Esophagus muscularis mucosa (tissue), 4 donors: ENCODE measurements around the gene HELZ2. TPM values are rescaled to one million over a fixed set of nuclear protein-coding genes. Genes with fewer than 3 reads are reported as not detected.

Experiments
- DNase-seq: peaks from one replicate; pipeline ENCODE4 v3.0.0-alpha.2; 2017; ENCODE audit errors: extremely low spot score
- H3K27ac ChIP-seq, 4 donors: fragments of 200-600 bp; sonication (generic); replicated peaks in 1 of 4; 1 replicate in 3 of 4; 2 replicates in 1 of 4; pipeline ENCODE4 v1.5.1; 2016 to 2019; ENCODE audit warnings: mild to moderate bottlenecking in 1 of 4
- H3K27me3 ChIP-seq, 4 donors: fragments of 200-600 bp; sonication (generic); one replicate each; pipeline versions ENCODE4 v1.5.1 to v1.6.0; 2016 to 2019
- H3K36me3 ChIP-seq, 4 donors: fragments of 200-600 bp; sonication (generic); one replicate each; pipeline ENCODE4 v1.5.1; 2016 to 2019
- H3K4me1 ChIP-seq, 4 donors: fragments of 200-600 bp; sonication (generic); one replicate each; pipeline ENCODE4 v1.5.1; 2016 to 2019
- H3K4me3 ChIP-seq, 4 donors: fragments of 200-600 bp; sonication (generic); 1 replicate in 2 of 4; 2 replicates in 2 of 4; pipeline ENCODE4 v1.5.1; 2016 to 2019; ENCODE audit warnings: mild to moderate bottlenecking in 4 of 4, moderate library complexity in 1 of 4
- H3K9me3 ChIP-seq, 4 donors: fragments of 200-600 bp; sonication (generic); 1 replicate in 3 of 4; 2 replicates in 1 of 4; pipeline ENCODE4 v1.5.1; 2016 to 2019
- EP300 ChIP-seq: sonication (generic); formaldehyde crosslinking; IDR thresholded peaks from one replicate; pipeline ENCODE4 v1.6.1; 2017; ENCODE audit warnings: antibody characterized with exemption
- POLR2A ChIP-seq: fragments of 450-650 bp; IDR thresholded peaks from one replicate; pipeline ENCODE4 v1.6.1; 2017; ENCODE audit warnings: antibody characterized with exemption, moderate library complexity, mild to moderate bottlenecking, low read depth
- POLR2AphosphoS5 ChIP-seq, 2 donors: sonication (generic); formaldehyde crosslinking; IDR thresholded peaks; one replicate each; pipeline ENCODE4 v1.6.1; 2017; ENCODE audit warnings: antibody characterized with exemption in 2 of 2
- WGBS: methylation state at CpG from one replicate; pipeline ENCODE4 v1.1.5; 2018; 5-methylcytosine and 5-hydroxymethylcytosine counted together
- intact Hi-C: fragments of 100-400 bp; cut with DNase I; formaldehyde crosslinking; loops from one replicate; pipeline ENCODE4 v1.15.1; 2023
- total RNA-seq, 4 donors: library from RNA; depleted of rRNA; stranded (reverse); fragments of >200 nt; gene quantifications; one replicate each; pipeline versions ENCODE4 v1.1.0 to v1.2.1, GENCODE V29; 2016
- TF ChIP-seq, protein P1 (sequence below), 3 experiments: fragments of 200-600 bp in 2 of 3; fragments of 450-650 bp in 1 of 3; sonication (generic) in 2 of 3; IDR thresholded peaks; one replicate each; pipeline ENCODE4 v1.5.1; 2017 to 2019; ENCODE audit warnings: antibody characterized with exemption in 3 of 3, mild to moderate bottlenecking in 2 of 3, moderate library complexity in 1 of 3

Gene HELZ2, protein sequence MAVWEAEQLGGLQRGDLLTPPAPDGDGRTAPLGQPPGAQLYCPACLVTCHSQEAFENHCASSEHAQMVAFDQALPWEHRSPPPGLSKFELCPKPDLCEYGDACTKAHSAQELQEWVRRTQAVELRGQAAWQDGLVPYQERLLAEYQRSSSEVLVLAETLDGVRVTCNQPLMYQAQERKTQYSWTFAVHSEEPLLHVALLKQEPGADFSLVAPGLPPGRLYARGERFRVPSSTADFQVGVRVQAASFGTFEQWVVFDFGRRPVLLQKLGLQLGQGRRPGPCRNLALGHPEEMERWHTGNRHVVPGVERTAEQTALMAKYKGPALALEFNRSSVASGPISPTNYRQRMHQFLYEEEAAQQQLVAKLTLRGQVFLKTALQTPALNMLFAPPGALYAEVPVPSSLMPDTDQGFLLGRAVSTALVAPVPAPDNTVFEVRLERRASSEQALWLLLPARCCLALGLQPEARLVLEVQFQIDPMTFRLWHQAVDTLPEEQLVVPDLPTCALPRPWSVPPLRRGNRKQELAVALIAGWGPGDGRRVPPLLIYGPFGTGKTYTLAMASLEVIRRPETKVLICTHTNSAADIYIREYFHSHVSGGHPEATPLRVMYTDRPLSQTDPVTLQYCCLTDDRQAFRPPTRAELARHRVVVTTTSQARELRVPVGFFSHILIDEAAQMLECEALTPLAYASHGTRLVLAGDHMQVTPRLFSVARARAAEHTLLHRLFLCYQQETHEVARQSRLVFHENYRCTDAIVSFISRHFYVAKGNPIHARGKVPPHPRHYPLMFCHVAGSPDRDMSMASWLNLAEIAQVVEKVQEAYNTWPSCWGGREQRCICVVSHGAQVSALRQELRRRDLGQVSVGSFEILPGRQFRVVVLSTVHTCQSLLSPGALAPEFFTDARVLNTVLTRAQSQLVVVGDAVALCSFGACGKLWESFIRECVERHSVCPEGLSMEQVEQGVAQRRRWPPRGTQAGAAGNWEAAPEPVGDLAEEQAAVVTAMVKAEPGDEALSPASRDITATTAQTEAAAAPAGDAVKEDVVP (N-terminal part only)
- 10 to 100 TPM; 19.5 to 36.9 (median 30.3) TPM for total RNA-seq

DNA sequence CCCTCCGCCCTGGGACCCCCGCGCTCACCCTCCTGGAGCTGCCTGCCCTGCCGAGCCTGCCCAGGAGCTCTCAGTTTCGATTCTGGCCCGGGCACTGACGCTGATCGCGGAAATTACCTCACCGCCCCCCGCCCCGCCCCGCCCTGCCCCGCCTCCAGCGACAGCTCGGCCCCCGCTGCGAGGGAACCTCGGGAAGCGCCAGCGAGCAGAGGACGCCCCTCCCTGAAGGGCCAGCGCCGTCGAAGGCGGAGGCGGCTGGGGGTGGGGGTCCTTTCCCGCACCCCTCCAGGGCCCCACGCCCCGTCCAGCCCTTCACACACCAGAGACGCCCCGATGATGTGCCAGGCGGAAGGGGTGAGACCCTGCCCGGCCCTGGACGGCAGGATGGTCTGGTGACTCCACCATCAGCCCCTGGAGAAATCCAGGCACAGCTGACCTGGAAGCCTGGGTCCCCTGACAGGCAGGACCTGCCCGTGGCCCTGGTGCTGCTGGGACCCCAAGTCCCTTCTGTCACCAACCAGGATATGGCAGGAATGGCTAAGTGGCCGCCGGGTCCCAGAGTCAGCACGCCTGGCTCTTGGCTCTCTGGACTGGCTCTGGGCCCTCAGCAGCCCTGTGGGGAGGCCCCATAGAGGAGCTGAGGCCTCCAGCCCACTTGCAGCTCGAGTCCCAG is at the start of gene HELZ2:
TSS of gene HELZ2 (minus strand) at position 84 of the 673 bp plus-strand sequence. CDS start 1,854 bp downstream, outside the sequence.
- TF ChIP-seq, protein P1, sequence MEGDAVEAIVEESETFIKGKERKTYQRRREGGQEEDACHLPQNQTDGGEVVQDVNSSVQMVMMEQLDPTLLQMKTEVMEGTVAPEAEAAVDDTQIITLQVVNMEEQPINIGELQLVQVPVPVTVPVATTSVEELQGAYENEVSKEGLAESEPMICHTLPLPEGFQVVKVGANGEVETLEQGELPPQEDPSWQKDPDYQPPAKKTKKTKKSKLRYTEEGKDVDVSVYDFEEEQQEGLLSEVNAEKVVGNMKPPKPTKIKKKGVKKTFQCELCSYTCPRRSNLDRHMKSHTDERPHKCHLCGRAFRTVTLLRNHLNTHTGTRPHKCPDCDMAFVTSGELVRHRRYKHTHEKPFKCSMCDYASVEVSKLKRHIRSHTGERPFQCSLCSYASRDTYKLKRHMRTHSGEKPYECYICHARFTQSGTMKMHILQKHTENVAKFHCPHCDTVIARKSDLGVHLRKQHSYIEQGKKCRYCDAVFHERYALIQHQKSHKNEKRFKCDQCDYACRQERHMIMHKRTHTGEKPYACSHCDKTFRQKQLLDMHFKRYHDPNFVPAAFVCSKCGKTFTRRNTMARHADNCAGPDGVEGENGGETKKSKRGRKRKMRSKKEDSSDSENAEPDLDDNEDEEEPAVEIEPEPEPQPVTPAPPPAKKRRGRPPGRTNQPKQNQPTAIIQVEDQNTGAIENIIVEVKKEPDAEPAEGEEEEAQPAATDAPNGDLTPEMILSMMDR (IDR thresholded peaks at IDR 0.05) = no peak
- peak; percentile 80 to 83 for TF ChIP-seq POLR2AphosphoS5 (IDR thresholded peaks at IDR 0.05)
- Histone ChIP-seq H3K27me3 (peaks cover 0 to 6% (median 0%) of the 10 kb centered on the region in 4 donors), H3K36me3 (peaks cover 0 to 14% (median 12%) of the 10 kb centered on the region in 4 donors), H3K4me1 (peaks cover 21 to 36% (median 26%) of the 10 kb centered on the region in 4 donors), H3K27ac (peak within 1 kb of the TSS; percentile 76 to 89 (median 83)), H3K4me3 (peak within 1 kb of the TSS; percentile 81 to 93 (median 85)), H3K9me3 (no peaks in the 10 kb centered on the region)
- 40% methylated on average over 2 of the region's 40 CpGs for WGBS
- intact Hi-C loops = loop anchor here (5.0 kb wide), 1 partner anchor 53 kb away; the partner anchor contains the start of gene GMEB2
- peak; percentile 97 for DNase-seq

DNA sequence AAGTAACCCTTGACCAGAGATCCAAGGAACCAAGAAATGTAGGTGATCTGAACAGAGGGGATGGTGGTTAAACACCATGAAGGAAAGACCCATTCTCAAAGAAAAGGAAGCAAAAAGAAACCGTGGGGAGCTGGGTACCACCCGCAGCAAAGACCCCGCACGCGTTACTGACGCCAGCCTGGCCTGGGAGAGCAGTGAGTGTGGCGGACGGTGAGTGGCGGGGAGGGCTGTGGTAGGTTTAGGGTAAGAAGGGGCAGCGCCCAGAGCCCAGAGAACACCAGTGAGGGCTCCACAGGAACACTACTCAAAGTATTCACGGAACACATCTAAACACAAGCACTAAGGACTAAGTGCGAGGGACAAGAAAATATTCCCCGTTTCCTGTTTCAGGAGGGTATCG is 48.7 kb upstream of the HELZ2 start:
- intact Hi-C loops = no loop called here
- H3K4me3 ChIP-seq = no peak overlapping the region
- 94% methylated on average over 14 of the region's 14 CpGs for WGBS
- TF ChIP-seq POLR2A = no peak
- no peak for TF ChIP-seq POLR2AphosphoS5 (IDR thresholded peaks at IDR 0.05)
- TF ChIP-seq EP300 = no peak
- TF ChIP-seq, protein P1 (IDR thresholded peaks at IDR 0.05) = no peak
- H3K36me3 ChIP-seq = peaks cover 17 to 18% (median 17%) of the 10 kb centered on the region in 4 donors
- DNase-seq = no peak
- no peaks in the 10 kb centered on the region for H3K9me3 ChIP-seq
- H3K4me1 ChIP-seq = peaks cover 2 to 32% (median 17%) of the 10 kb centered on the region in 4 donors
- no peak overlapping the region for H3K27ac ChIP-seq
- H3K27me3 ChIP-seq = no peaks in the 10 kb centered on the region

DNA sequence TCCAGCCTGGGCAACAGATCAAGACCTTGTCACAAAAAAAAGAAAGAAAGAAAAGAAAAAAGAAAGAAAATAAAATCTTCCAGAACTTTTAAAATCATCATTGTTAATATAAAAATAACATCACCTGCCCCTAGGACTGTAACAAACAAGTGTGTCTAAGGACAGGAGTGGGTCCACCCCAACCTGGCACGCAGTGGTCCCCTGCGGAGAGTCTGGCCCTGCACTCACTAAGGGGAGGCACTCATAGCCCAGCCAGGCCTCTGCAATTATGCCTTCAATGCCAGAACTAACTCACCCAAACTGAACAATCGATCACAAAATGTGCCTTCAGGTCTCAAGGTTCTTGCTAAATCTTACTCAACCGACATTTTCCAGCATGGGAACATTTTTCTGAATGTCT is 48.1 kb upstream of the HELZ2 start:
- DNase-seq = no peak
- no peaks in the 10 kb centered on the region for H3K9me3 ChIP-seq
- no peak overlapping the region for H3K4me3 ChIP-seq
- no peaks in the 10 kb centered on the region for H3K27me3 ChIP-seq
- peaks cover 0 to 28% (median 14%) of the 10 kb centered on the region in 4 donors for H3K4me1 ChIP-seq
- 94% methylated on average over 4 of the region's 4 CpGs for WGBS
- peaks cover 21 to 24% (median 24%) of the 10 kb centered on the region in 4 donors for H3K36me3 ChIP-seq
- intact Hi-C loops = no loop called here
- TF ChIP-seq POLR2A = no peak
- TF ChIP-seq, protein P1 (IDR thresholded peaks at IDR 0.05) = no peak
- TF ChIP-seq EP300 = no peak
- TF ChIP-seq POLR2AphosphoS5 (IDR thresholded peaks at IDR 0.05) = no peak
- no peak overlapping the region for H3K27ac ChIP-seq

DNA sequence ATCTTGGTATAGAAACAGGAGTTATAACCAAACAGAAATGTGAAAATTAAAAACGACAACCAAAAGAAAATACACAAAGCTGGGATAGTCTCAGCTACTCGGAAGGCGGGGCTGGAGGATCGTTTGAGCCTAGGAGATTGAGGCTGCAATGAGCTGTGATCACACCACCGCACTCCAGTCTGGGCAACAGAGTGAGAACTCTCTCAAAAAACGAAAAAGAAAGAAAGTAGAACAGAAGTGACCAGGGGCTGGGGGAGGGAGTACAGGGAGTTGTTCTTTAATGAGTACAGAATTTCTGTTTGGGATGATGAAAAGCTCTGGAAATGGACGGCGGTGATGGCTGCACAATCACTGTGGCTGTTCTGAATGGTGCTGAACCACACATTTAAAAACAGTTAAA is 47.0 kb upstream of the HELZ2 start:
- Histone ChIP-seq H3K27ac (no peak overlapping the region), H3K4me3 (no peak overlapping the region), H3K36me3 (peaks cover 21 to 35% (median 34%) of the 10 kb centered on the region in 4 donors), H3K27me3 (no peaks in the 10 kb centered on the region), H3K4me1 (peaks cover 0 to 25% (median 11%) of the 10 kb centered on the region in 4 donors), H3K9me3 (no peaks in the 10 kb centered on the region)
- no peak for DNase-seq
- WGBS = 87% methylated on average over 8 of the region's 8 CpGs
- TF ChIP-seq EP300 (no peak), POLR2A (no peak), POLR2AphosphoS5 (IDR thresholded peaks at IDR 0.05) (no peak)
- TF ChIP-seq, protein P1 (IDR thresholded peaks at IDR 0.05) = no peak
- intact Hi-C loops = no loop called here
